Anterior cingulate cortex (tissue), 58 donors: Measurements from ENCODE around the gene LRRTM3.

Source experiments
- DNase-seq, 58 donors: peaks; one replicate each; lab custom pipeline; 2025; lab: John Stamatoyannopoulos, UW

LRRTM3 gene

GRCh38 chr10:67107670-67108069 lies 181.8 kb downstream of the LRRTM3 start:
- no peak for DNase-seq

GRCh38 chr10:67110286-67110685 lies 184.4 kb downstream of the LRRTM3 start:
- no peak for DNase-seq

- DNase-seq, result no peak
Observed at GRCh38 chr10:67112765-67113164, 186.9 kb downstream of the LRRTM3 start.

- no peak for DNase-seq
Observed at GRCh38 chr10:67114945-67115344, 189.1 kb downstream of the LRRTM3 start.

- DNase-seq, result no peak
Observed at GRCh38 chr10:67115972-67116371, 190.1 kb downstream of the LRRTM3 start.

GRCh38 chr10:67119651-67120050 lies 193.8 kb downstream of the LRRTM3 start:
- no peak for DNase-seq

GRCh38 chr10:67127441-67127840 lies 201.6 kb downstream of the LRRTM3 start:
- DNase-seq, result no peak

- DNase-seq, result no peak
Observed at GRCh38 chr10:67140641-67141040, 214.8 kb downstream of the LRRTM3 start.

GRCh38 chr10:67141300-67141699 lies 215.5 kb downstream of the LRRTM3 start:
- DNase-seq, result no peak

GRCh38 chr10:67144530-67144929 lies 218.7 kb downstream of the LRRTM3 start:
- no peak for DNase-seq
